GM19438 (cell line): ENCODE data around the gene HAPLN3.

Experiments used
- ATAC-seq: cut with Tn5 transposase; IDR thresholded peaks from one replicate; pipeline ENCODE4 v1.9.1; 2021; ENCODE audit warnings: low read depth; ENCODE audit not compliant: unreplicated experiment

The HAPLN3 gene

DNA sequence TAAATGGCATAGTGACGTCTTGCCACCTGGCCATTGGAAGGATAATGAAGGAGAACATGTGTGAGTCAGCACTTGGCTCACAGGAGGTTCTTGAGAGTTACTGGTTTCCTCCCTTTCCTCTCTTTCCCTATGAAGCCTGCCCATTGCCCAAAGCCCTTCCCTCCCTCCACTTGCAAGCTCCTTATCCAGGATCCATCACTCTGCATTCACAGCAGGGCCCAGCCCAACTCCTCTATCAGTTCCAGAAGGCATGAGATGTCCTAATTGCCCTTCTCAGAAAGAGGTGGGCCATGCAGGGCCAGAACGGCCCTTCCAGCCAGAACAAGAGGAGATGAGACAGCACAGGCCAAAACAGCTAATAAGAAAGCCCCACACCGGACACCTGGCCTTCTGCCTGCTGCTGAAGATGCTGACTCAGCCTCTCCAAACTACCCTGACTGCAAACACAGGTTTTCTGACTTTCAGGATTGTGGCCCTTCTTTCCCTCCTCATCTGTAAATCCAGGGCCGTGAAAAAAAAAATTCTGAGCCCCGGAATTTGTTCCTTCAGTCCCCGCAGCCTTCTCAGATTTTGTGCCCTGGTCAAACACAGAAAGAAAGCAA, 29.7 kb downstream of the HAPLN3 start:
- no peak for ATAC-seq

- ATAC-seq = no peak
These were observed 30.4 kb downstream of the HAPLN3 start for GRCh38 chr15:88864861-88865497.

DNA sequence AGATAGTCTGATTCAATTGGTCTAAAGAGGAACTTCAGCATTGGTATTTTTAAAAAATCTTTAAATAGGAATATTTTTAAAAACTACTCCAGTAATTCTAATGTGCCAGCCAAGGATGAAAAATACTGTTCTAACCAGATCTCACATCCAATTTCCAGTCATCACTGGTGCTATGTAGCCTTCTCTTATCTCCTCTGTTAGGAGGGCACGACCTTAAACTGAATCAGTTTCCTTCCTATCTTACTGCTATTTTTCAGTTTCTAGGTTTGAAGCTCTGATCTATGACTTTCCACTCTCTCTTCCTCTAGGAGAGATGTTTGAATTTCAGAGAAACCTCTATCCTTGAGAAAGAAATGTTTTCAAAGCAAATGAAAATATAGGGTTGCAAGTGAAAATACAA, 31.9 kb downstream of the HAPLN3 start:
- ATAC-seq = no peak

DNA sequence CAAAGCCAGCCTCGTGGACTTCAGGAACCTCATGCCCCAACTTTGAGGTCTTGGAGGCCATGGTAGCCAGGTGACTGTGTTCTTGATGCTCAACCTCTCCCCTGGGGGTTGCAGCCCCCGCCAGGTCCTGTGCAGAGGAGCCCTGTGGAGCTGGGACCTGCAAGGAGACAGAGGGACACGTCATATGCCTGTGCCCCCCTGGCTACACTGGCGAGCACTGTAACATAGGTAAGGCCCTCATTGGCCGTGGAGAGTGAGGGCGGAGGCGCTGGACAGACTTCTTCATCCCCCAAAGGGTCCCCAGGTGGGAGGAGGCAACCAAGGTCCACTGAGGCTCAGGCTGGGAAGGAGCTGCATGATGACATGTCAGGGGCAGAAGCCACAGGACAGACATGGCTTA, 35.1 kb downstream of the HAPLN3 start:
- ATAC-seq = no peak

GRCh38 chr15:88859550-88859949, 35.8 kb downstream of the HAPLN3 start:
- ATAC-seq = no peak

DNA sequence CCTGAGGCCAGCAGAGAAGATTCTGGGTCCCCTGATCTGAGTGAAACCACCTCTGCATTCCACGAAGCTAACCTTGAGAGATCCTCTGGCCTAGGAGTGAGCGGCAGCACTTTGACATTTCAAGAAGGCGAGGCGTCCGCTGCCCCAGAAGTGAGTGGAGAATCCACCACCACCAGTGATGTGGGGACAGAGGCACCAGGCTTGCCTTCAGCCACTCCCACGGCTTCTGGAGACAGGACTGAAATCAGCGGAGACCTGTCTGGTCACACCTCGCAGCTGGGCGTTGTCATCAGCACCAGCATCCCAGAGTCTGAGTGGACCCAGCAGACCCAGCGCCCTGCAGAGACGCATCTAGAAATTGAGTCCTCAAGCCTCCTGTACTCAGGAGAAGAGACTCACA, 36.4 kb downstream of the HAPLN3 start:
- no peak for ATAC-seq

DNA sequence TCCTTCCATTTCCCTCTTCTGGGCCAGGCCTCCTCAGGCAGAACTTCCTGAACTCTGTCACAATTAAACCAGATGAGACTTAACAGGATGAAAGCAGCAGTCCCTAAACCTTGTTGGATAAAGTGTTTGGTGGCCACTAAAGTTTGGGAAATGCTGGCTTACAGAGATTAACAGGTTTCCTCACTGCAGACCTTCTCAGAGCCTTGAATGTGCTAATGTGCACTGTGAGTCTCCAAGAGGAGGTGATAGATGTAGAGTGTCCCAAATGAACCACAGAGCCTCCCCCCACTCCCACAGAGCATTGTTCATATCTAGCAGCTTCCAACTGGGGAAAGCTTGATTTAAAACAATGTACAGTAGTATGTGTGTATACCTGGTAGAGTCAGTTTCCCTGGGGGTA, 42.9 kb downstream of the HAPLN3 start:
- ATAC-seq = no peak

DNA sequence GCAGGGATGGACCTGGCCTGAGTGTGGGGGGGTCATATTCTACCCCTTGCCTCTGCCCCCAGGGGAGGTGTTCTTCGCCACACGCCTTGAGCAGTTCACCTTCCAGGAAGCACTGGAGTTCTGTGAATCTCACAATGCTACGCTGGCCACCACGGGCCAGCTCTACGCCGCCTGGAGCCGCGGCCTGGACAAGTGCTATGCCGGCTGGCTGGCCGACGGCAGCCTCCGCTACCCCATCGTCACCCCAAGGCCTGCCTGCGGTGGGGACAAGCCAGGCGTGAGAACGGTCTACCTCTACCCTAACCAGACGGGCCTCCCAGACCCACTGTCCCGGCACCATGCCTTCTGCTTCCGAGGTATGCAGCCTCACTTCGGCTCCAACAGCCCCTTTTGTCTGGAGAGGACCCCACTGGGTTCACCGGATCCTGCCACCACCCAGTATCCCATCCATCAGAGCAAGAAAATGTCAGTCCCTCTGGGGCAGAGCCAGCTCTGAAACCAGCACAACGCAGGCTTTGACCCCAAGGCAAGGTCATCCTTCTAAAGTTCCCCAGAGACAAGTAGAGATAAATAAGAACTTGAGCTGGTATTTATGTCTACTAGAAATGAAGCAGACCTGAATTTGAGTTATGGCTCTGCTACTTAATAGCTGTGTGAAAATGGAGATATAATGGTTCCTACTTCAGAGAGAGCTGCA, 45.8 kb downstream of the HAPLN3 start:
- ATAC-seq = no peak

- ATAC-seq = no peak
These were observed 47.1 kb downstream of the HAPLN3 start for GRCh38 chr15:88848203-88848602.

DNA sequence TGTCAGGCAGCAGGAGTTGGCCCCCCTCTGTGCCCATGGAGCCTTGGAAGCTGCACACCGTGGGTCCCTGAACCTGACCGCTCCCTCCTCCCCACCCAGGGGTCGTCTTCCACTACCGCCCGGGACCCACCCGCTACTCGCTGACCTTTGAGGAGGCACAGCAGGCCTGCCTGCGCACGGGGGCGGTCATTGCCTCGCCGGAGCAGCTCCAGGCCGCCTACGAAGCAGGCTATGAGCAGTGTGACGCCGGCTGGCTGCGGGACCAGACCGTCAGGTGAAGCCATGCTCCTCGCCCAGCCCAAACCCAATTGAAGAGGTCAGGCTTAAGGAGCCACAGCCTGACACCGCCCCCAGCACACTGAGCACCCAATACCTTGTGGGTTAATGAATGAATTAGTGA, 48.2 kb downstream of the HAPLN3 start:
- ATAC-seq = no peak

GRCh38 chr15:88845616-88846015, 49.7 kb downstream of the HAPLN3 start:
- ATAC-seq = no peak

- ATAC-seq = no peak
These were observed 50.5 kb downstream of the HAPLN3 start for GRCh38 chr15:88844749-88845386.

- no peak for ATAC-seq
These were observed 52.0 kb downstream of the HAPLN3 start for GRCh38 chr15:88843334-88843733.

GRCh38 chr15:88842156-88842555, 53.2 kb downstream of the HAPLN3 start:
- ATAC-seq = no peak

DNA sequence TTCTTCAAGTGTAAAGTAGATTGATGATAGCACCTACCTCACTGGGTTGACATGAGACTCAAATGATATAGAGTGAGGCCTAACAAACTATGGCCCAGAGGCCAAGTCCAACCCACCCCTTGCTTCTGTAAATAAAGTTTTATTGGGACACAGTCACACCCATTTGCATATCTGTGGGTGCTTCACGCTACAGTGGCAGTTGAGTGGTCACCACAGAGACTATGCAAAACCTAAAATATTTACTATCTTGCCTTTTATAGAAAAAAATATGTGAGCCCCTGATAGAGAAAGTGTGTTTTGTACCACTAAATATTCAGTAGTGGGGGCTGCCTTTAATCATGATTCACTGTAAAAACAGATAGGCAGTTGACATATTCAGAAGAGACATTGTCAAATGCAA, 54.1 kb downstream of the HAPLN3 start:
- ATAC-seq = no peak

DNA sequence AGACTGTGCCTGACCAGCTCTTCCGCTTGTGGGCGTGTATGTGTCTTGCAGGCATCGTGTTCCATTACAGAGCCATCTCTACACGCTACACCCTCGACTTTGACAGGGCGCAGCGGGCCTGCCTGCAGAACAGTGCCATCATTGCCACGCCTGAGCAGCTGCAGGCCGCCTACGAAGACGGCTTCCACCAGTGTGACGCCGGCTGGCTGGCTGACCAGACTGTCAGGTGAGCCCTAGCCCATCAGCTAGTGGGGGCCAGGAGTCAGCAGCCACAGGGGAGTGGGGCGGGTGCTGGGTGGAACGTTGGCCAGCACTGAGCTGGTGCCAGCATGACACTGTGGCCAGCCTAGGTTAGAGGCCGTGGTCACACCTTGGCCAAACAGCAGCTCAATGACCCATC, 55.4 kb downstream of the HAPLN3 start:
- no peak for ATAC-seq

- no peak for ATAC-seq
These were observed 56.2 kb downstream of the HAPLN3 start for GRCh38 chr15:88839146-88839545.

- ATAC-seq = no peak
These were observed 56.7 kb downstream of the HAPLN3 start for GRCh38 chr15:88838667-88839066.

DNA sequence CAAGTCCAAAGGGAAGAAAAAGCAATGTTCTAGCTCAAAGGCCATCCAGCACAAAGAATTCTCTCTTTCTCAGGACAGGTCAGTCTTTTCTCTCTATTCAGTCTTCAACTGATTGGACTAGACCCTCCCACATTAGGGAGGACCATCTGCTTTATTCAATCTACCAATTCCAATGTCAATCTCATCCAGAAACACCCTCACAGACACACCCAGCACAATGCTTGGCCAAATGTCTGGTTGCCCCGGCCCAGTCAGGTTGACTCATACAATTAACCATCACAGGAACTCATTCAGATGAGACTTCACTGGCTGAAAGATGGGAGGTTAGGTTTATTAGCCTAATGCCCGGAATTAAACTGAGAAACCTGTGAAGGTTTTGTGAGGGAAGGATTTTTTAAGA, 59.7 kb downstream of the HAPLN3 start:
- ATAC-seq = no peak

DNA sequence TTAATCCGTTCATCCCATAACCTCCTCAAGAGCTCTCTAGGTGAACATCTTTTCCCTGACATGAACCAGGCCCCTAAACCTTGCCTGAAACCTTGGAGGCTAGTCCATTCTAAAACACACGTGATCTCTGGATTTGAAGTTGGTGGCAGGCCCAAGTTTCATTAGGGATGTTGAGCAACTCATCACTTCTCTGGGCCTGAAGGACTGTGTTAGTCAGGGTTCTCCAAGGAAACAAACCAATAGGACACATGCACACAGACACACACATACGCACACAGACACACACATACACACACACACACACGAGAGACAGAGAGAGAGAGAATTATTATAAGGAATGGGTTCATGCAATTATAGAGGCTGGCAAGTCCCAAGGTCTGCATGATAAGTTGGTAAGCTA, 60.2 kb downstream of the HAPLN3 start:
- ATAC-seq = no peak

- no peak for ATAC-seq
These were observed 61.0 kb downstream of the HAPLN3 start for GRCh38 chr15:88834211-88834812.
